Pancreas (tissue), 10 donors: Measurements from ENCODE around the gene SLC26A8. TPM values are rescaled to one million over a fixed set of nuclear protein-coding genes. Genes with fewer than 3 reads are reported as not detected.
"Not testable (repeated sequence)": the region's sequence is repeated elsewhere in the genome, so short reads cannot be mapped to it uniquely, and the experiment has no call there.

Experiments
- ATAC-seq, 4 donors: fragments of 200-7000 bp; cut with Tn5 transposase; one replicate each; pipeline versions ENCODE4 v1.8.0 to v1.9.1; 2020; ENCODE audit warnings: mild to moderate bottlenecking in 4 of 4, moderate library complexity in 4 of 4
- DNase-seq, 6 donors: peaks; one replicate each; pipeline ENCODE4 v3.0.0-alpha.2; 2020
- FAIRE-seq: peaks from 2 replicates; lab custom pipeline; 2012; peaks lifted over from hg19 to GRCh38; lab: Jason Lieb, UNC
- H3K27ac ChIP-seq, 4 donors: fragments of 200-600 bp; sonication (generic); 1 replicate in 3 of 4; 2 replicates in 1 of 4; pipeline versions ENCODE4 v1.5.0 to v1.8.0; 2020
- H3K27me3 ChIP-seq, 4 donors: fragments of 200-600 bp; one replicate each; pipeline ENCODE4 v1.8.0; 2021
- H3K36me3 ChIP-seq, 3 donors: fragments of 200-600 bp; sonication (generic) in 1 of 3; one replicate each; pipeline versions ENCODE4 v1.5.0 to v1.8.0; 2020 to 2021
- H3K4me1 ChIP-seq, 3 donors: fragments of 200-600 bp; one replicate each; pipeline ENCODE4 v1.8.0; 2021
- H3K4me3 ChIP-seq, 4 donors: fragments of 200-600 bp; sonication (generic) in 2 of 4; one replicate each; pipeline versions ENCODE4 v1.5.0 to v1.8.0; 2020 to 2021
- H3K9me3 ChIP-seq, 4 donors: fragments of 200-600 bp; one replicate each; pipeline ENCODE4 v1.8.0; 2021
- WGBS, 2 donors: extraction: QIAGEN DNeasy Blood & Tissue Kit; methylation state at CpG; one replicate each; pipeline ENCODE4 v1.1.7; 2013; 5-methylcytosine and 5-hydroxymethylcytosine counted together
- intact Hi-C, 3 donors: fragments of 100-400 bp; cut with DNase I; formaldehyde crosslinking; loops; one replicate each; pipeline versions ENCODE4 v1.11.1 to v1.14.2; 2022
- polyA plus RNA-seq, 2 donors: library from polyadenylated mRNA; stranded (reverse); fragments of 200-250 nt; gene quantifications; one replicate each; pipeline ENCODE4 v1.2.3, GENCODE V29; 2013
- total RNA-seq, 6 donors: library from RNA; stranded (reverse); fragmentation: NEBNext Ultra II Directional in 4 of 6; extraction: Animal tissue kit (Norgen Biotek cat#: 25700) in 4 of 6; gene quantifications; one replicate each; pipeline versions ENCODE4 v1.2.1 to v1.2.4, GENCODE V29; 2021 to 2023
- TF ChIP-seq, protein P1 (sequence below), 4 donors: fragments of 200-600 bp; sonication (generic) in 3 of 4; IDR thresholded peaks; one replicate each; pipeline versions ENCODE4 v1.5.0 to v1.8.0; 2021; ENCODE audit warnings: antibody characterized with exemption in 4 of 4
- donor health status: healthy with polysubstance abuse.
- donor health status: DM: no; HTN: no; CAD: no; lungs with moderate emphysema.
- donor health status: DM: no; HTN: no; CAD: no.
- donor health status: control.
- donor health status: control.
- donor health status: Bipolar disorder and iron deficiency.
- donor health status: DM: yes; HTN: yes; CAD: no.
- donor health status: DM: no; HTN: no; CAD: no.
- donor health status: DM: no; HTN: no; CAD: no.
- donor health status: DM: yes; HTN: yes; CAD: no.

Gene SLC26A8
- total and polyA plus RNA-seq, 8 donors: 0.06 to 0.11 (median 0.07) TPM; not detected in 5

DNA sequence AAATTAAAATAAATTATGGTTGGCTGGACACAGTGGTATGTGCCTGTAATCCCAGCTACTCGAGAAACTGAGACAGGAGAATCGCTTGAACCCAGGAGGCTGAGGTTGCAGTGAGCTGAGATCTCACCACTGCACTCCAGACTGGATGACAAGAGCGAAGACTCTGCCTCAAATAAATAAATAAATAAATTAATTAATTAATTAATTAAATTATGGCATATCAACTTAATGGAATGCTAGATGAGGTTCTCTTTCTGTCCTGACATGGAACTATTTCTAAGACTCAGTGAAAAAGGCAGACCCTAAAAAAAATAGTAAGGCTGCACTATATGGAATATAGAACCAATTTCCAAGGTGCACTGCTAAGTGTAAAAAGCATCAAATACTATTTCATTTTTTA lies 108.4 kb downstream of the SLC26A8 start:
- Histone ChIP-seq H3K4me1 (peaks cover 0 to 10% (median 4%) of the 10 kb centered on the region in 3 donors), H3K4me3 (no peak overlapping the region), H3K27ac (no peak overlapping the region), H3K36me3 (peaks cover 0 to 4% (median 0%) of the 10 kb centered on the region in 3 donors), H3K27me3 (no peaks in the 10 kb centered on the region), H3K9me3 (no peaks in the 10 kb centered on the region)
- DNase-seq (no peak), ATAC-seq (no peak), FAIRE-seq (no peak)
- TF ChIP-seq, protein P1, sequence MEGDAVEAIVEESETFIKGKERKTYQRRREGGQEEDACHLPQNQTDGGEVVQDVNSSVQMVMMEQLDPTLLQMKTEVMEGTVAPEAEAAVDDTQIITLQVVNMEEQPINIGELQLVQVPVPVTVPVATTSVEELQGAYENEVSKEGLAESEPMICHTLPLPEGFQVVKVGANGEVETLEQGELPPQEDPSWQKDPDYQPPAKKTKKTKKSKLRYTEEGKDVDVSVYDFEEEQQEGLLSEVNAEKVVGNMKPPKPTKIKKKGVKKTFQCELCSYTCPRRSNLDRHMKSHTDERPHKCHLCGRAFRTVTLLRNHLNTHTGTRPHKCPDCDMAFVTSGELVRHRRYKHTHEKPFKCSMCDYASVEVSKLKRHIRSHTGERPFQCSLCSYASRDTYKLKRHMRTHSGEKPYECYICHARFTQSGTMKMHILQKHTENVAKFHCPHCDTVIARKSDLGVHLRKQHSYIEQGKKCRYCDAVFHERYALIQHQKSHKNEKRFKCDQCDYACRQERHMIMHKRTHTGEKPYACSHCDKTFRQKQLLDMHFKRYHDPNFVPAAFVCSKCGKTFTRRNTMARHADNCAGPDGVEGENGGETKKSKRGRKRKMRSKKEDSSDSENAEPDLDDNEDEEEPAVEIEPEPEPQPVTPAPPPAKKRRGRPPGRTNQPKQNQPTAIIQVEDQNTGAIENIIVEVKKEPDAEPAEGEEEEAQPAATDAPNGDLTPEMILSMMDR (IDR thresholded peaks at IDR 0.05): no peak
- intact Hi-C loops: no loop called here
- WGBS, 2 donors: 96 to 97% methylated on average over 3 of the region's 3 CpGs

DNA sequence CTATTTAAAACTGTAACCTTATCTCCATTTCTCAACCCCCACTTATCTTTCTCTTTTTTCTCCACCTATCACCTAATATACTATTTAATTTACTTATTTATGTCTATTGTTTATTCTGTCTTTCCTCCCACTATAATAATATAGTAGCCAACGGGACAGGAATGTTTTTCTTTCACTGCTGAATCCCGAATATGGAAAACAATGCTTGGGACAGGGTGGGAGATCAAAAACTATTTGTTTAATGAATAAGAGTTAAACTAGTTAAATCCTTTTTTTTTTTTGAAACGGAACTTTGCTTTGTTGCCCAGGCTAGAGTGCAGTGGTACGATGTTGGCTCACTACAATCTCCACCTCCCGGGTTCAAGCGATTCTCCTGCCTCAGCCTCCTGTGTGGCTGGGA lies 109.9 kb downstream of the SLC26A8 start:
- Histone ChIP-seq H3K9me3 (no peaks in the 10 kb centered on the region), H3K27me3 (no peaks in the 10 kb centered on the region), H3K4me3 (no peak overlapping the region), H3K27ac (no peak overlapping the region), H3K36me3 (peaks cover 0 to 4% (median 0%) of the 10 kb centered on the region in 3 donors), H3K4me1 (peaks cover 0 to 10% (median 4%) of the 10 kb centered on the region in 3 donors)
- DNase-seq: no peak
- TF ChIP-seq, protein P1 (IDR thresholded peaks at IDR 0.05): no peak
- intact Hi-C loops: no loop called here
- WGBS, 2 donors: 90 to 92% methylated on average over 6 of the region's 6 CpGs
- no peak for ATAC-seq
- no peak for FAIRE-seq

DNA sequence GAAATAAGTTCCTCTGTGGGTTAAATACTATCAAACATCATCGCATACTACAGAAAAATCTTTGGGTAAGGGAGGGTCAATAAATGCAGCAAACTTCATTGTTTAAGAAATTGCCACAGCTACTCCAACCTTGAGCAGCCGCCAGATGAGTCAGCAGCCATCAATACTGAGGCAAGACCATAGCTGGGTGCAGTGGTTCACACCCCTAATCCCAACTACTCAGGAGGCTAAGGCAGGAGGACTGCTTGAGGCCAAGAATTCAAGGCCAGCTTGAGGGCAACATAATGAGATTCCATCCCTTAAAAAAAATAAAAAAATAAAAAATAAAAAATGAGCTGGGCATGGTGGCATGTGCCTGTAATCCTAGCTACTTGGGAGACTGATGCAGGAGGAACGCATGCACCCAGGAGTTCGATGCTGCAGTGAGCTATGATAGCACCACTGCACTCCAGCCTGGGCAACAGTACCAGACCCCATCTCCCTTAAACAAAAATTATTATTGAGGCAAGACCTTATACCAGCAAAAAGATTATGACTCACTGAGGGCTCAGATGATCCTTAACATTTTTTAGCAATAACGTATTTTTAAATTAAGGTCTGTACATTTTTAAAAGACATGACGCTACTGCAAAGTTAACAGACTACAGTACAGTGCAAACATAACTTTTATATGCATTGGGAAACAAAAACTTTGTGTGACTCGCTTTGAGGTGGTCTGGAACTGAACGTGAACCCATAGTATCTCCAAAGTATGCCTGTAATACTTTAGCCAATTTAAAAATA lies 112.4 kb downstream of the SLC26A8 start:
- H3K4me3 ChIP-seq: no peak overlapping the region
- no peaks in the 10 kb centered on the region for H3K27me3 ChIP-seq
- ATAC-seq: peak in 1 of 4 donors; percentile 25
- H3K36me3 ChIP-seq: peaks cover 0 to 4% (median 3%) of the 10 kb centered on the region in 3 donors
- no peaks in the 10 kb centered on the region for H3K4me1 ChIP-seq
- no peak overlapping the region for H3K27ac ChIP-seq
- H3K9me3 ChIP-seq: no peaks in the 10 kb centered on the region
- no peak for FAIRE-seq
- intact Hi-C loops: no loop called here
- 92 to 94% methylated on average over 8 of the region's 8 CpGs for WGBS, 2 donors
- TF ChIP-seq, protein P1 (IDR thresholded peaks at IDR 0.05): no peak
- DNase-seq: peak in 1 of 6 donors; percentile 22

DNA sequence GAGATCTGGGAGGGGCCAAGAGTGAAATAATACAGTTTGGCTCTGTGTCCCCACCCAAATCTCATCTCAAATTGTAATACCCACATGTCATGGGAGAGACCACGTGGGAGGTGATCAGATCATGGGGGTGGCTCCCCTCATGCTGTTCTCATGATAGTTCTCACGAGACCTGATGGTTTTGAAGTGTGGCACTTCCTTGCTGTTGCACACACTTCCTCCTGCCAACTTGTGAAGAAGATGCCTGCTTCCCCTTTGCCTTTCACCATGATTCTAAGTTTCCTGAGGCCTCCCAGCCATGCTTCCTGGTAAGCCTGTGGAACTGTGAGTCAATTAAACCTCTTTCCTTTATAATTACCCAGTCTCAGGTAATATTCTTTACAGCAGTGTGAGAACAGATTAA lies 114.9 kb downstream of the SLC26A8 start:
- FAIRE-seq, H3K27ac ChIP-seq, H3K4me1 ChIP-seq, H3K27me3 ChIP-seq, ATAC-seq, DNase-seq, intact Hi-C loops, H3K4me3 ChIP-seq, H3K36me3 ChIP-seq, H3K9me3 ChIP-seq: not testable (repeated sequence)
- 98 to 100% methylated on average over 2 of the region's 2 CpGs for WGBS, 2 donors

DNA sequence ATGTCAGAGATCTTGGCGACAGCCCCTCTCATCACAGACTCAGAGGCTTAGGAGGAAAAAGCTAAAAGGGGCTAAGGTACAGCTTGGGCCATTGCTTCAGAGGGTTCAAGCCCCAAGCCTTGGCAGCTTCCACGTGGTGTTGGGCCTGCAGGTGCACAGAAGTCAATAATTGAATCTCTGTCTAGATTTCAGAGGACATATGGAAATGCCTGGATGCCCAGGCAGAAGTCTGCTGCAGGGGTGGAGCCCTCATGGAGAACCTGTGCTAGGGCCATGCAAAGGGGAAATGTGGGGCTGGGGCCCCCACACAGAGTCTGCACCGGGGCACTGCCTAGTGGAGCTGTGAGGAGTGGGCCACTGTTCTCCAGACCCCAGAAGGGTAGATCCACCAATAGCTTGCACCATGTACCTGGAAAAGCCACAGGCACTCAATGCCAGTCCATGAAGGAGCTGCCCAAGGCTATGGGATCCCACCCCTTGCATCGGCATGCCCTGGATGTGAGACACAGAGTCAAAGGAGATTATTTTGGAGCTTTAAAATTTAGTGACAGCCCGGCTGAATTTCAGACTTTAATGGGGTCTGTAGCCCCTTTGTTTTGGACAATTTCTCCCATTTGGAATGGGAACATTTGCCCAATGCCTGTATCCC lies 115.6 kb downstream of the SLC26A8 start:
- H3K4me1 ChIP-seq, FAIRE-seq, H3K36me3 ChIP-seq, intact Hi-C loops, H3K27me3 ChIP-seq, DNase-seq, H3K9me3 ChIP-seq, H3K27ac ChIP-seq, ATAC-seq, H3K4me3 ChIP-seq: not testable (repeated sequence)
- 98 to 100% methylated on average over 5 of the region's 5 CpGs for WGBS, 2 donors
